ENCODE measurements around the gene WDR64. TPM values are rescaled to one million over a fixed set of nuclear protein-coding genes. Genes with fewer than 3 reads are reported as not detected.
"Not testable (repeated sequence)": the region's sequence is repeated elsewhere in the genome, so short reads cannot be mapped to it uniquely, and the experiment has no call there.

WDR64 gene
- total RNA-seq, 1 experiment from 2014 or later, result not detected

GRCh38 chr1:241695246-241696171, 43.4 kb downstream of the WDR64 start:
- no peak for DNase-seq
- H3K36me3 ChIP-seq (replicated peaks; ENCODE audit: control insufficient read depth, insufficient read depth, low read length), result no peaks in the 10 kb centered on the region
- H3K27me3 ChIP-seq (ENCODE audit: control insufficient read depth, insufficient read depth, low read length), result no peaks in the 10 kb centered on the region
- no peak overlapping the region for H3K4me3 ChIP-seq (ENCODE audit: insufficient read depth, low read depth, low read length)

GRCh38 chr1:241696172-241696814, 44.2 kb downstream of the WDR64 start:
- no peak overlapping the region for H3K4me3 ChIP-seq (ENCODE audit: insufficient read depth, low read depth, low read length)
- no peaks in the 10 kb centered on the region for H3K27me3 ChIP-seq (ENCODE audit: control insufficient read depth, insufficient read depth, low read length)
- DNase-seq, result no peak
- H3K36me3 ChIP-seq (replicated peaks; ENCODE audit: control insufficient read depth, insufficient read depth, low read length), result no peaks in the 10 kb centered on the region

- H3K4me3 ChIP-seq (ENCODE audit: insufficient read depth, low read depth, low read length), result no peak overlapping the region
- DNase-seq, result no peak
- no peaks in the 10 kb centered on the region for H3K27me3 ChIP-seq (ENCODE audit: control insufficient read depth, insufficient read depth, low read length)
- no peaks in the 10 kb centered on the region for H3K36me3 ChIP-seq (replicated peaks; ENCODE audit: control insufficient read depth, insufficient read depth, low read length)
These were observed 44.9 kb downstream of the WDR64 start for GRCh38 chr1:241696815-241697639.

GRCh38 chr1:241697640-241698018, 45.5 kb downstream of the WDR64 start:
- DNase-seq, result no peak
- no peak overlapping the region for H3K4me3 ChIP-seq (ENCODE audit: insufficient read depth, low read depth, low read length)
- H3K36me3 ChIP-seq (replicated peaks; ENCODE audit: control insufficient read depth, insufficient read depth, low read length), result no peaks in the 10 kb centered on the region
- H3K27me3 ChIP-seq (ENCODE audit: control insufficient read depth, insufficient read depth, low read length), result no peaks in the 10 kb centered on the region

GRCh38 chr1:241698177-241698576, 46.1 kb downstream of the WDR64 start:
- Histone ChIP-seq H3K36me3 (replicated peaks; ENCODE audit: control insufficient read depth, insufficient read depth, low read length) (no peaks in the 10 kb centered on the region), H3K27me3 (ENCODE audit: control insufficient read depth, insufficient read depth, low read length) (no peaks in the 10 kb centered on the region), H3K4me3 (ENCODE audit: insufficient read depth, low read depth, low read length) (no peak overlapping the region)
- no peak for DNase-seq

- no peaks in the 10 kb centered on the region for H3K36me3 ChIP-seq (replicated peaks; ENCODE audit: control insufficient read depth, insufficient read depth, low read length)
- H3K27me3 ChIP-seq (ENCODE audit: control insufficient read depth, insufficient read depth, low read length), result no peaks in the 10 kb centered on the region
- DNase-seq, result no peak
These were observed 49.6 kb downstream of the WDR64 start for GRCh38 chr1:241701483-241702295.

GRCh38 chr1:241702442-241703373, 50.6 kb downstream of the WDR64 start:
- no peaks in the 10 kb centered on the region for H3K36me3 ChIP-seq (replicated peaks; ENCODE audit: control insufficient read depth, insufficient read depth, low read length)
- H3K4me3 ChIP-seq (ENCODE audit: insufficient read depth, low read depth, low read length), result no peak overlapping the region
- DNase-seq, result no peak
- H3K27me3 ChIP-seq (ENCODE audit: control insufficient read depth, insufficient read depth, low read length), result no peaks in the 10 kb centered on the region

More at GRCh38 chr1:241701483-241702295, 49.6 kb downstream of the WDR64 start:
- no peak overlapping the region for H3K4me3 ChIP-seq (ENCODE audit: insufficient read depth, low read depth, low read length)

GRCh38 chr1:241703739-241704138, 51.7 kb downstream of the WDR64 start:
- not testable (repeated sequence) for H3K27me3 ChIP-seq (ENCODE audit: control insufficient read depth, insufficient read depth, low read length); H3K36me3 ChIP-seq (replicated peaks; ENCODE audit: control insufficient read depth, insufficient read depth, low read length); DNase-seq; H3K4me3 ChIP-seq (ENCODE audit: insufficient read depth, low read depth, low read length)

- no peak for DNase-seq
- no peaks in the 10 kb centered on the region for H3K27me3 ChIP-seq (ENCODE audit: control insufficient read depth, insufficient read depth, low read length)
- H3K4me3 ChIP-seq (ENCODE audit: insufficient read depth, low read depth, low read length), result no peak overlapping the region
- no peaks in the 10 kb centered on the region for H3K36me3 ChIP-seq (replicated peaks; ENCODE audit: control insufficient read depth, insufficient read depth, low read length)
These were observed 54.2 kb downstream of the WDR64 start for GRCh38 chr1:241706257-241706656.

GRCh38 chr1:241706967-241707366, 54.9 kb downstream of the WDR64 start:
- Histone ChIP-seq H3K36me3 (replicated peaks; ENCODE audit: control insufficient read depth, insufficient read depth, low read length) (no peaks in the 10 kb centered on the region), H3K27me3 (ENCODE audit: control insufficient read depth, insufficient read depth, low read length) (no peaks in the 10 kb centered on the region), H3K4me3 (ENCODE audit: insufficient read depth, low read depth, low read length) (no peak overlapping the region)
- DNase-seq, result no peak

GRCh38 chr1:241707442-241707841, 55.4 kb downstream of the WDR64 start:
- Histone ChIP-seq H3K36me3 (replicated peaks; ENCODE audit: control insufficient read depth, insufficient read depth, low read length) (no peaks in the 10 kb centered on the region), H3K4me3 (ENCODE audit: insufficient read depth, low read depth, low read length) (no peak overlapping the region), H3K27me3 (ENCODE audit: control insufficient read depth, insufficient read depth, low read length) (no peaks in the 10 kb centered on the region)
- no peak for DNase-seq

GRCh38 chr1:241711326-241711725, 59.2 kb downstream of the WDR64 start:
- Histone ChIP-seq H3K36me3 (replicated peaks; ENCODE audit: control insufficient read depth, insufficient read depth, low read length) (no peaks in the 10 kb centered on the region), H3K27me3 (ENCODE audit: control insufficient read depth, insufficient read depth, low read length) (no peaks in the 10 kb centered on the region), H3K4me3 (ENCODE audit: insufficient read depth, low read depth, low read length) (no peak overlapping the region)
- DNase-seq, result no peak

GRCh38 chr1:241713316-241713715, 61.2 kb downstream of the WDR64 start:
- no peak for DNase-seq
- H3K27me3 ChIP-seq (ENCODE audit: control insufficient read depth, insufficient read depth, low read length), result no peaks in the 10 kb centered on the region
- H3K36me3 ChIP-seq (replicated peaks; ENCODE audit: control insufficient read depth, insufficient read depth, low read length), result no peaks in the 10 kb centered on the region
- H3K4me3 ChIP-seq (ENCODE audit: insufficient read depth, low read depth, low read length), result no peak overlapping the region

Measured in H7 (cell line).